GM13976 (cell line): ENCODE measurements around the gene PARP16.

Experiments used
- DNase-seq: peaks from one replicate; pipeline ENCODE4 v3.0.0; 2012; ENCODE audit warnings: low spot score
- CTCF ChIP-seq: IDR thresholded peaks from 2 replicates; pipeline ENCODE4 v1.5.1; 2012; ENCODE audit warnings: borderline replicate concordance, mild to moderate bottlenecking; ENCODE audit not compliant: insufficient read depth; ENCODE audit errors: extremely low read depth, missing control alignments, control extremely low read depth
- in situ Hi-C: fragments of 300-500 bp; cut with MboI; formaldehyde crosslinking; loops from one replicate; pipeline ENCODE4 v1.12.0; 2022; ENCODE audit warnings: low sequenced_read_pairs, mixed read lengths, inconsistent platforms; ENCODE audit not compliant: unreplicated experiment

The PARP16 gene

GRCh38 chr15:65328506-65329287, 42.0 kb upstream of the PARP16 start:
- in situ Hi-C loops, result no loop called here
- DNase-seq, result peak; percentile 33
- TF ChIP-seq CTCF, result no peak

- TF ChIP-seq CTCF, result no peak
Observed at GRCh38 chr15:65327651-65328393, 41.1 kb upstream of the PARP16 start.

GRCh38 chr15:65326818-65327217, 40.1 kb upstream of the PARP16 start:
- in situ Hi-C loops, result no loop called here
- peak; percentile 19 for DNase-seq
- no peak for TF ChIP-seq CTCF

More at GRCh38 chr15:65327651-65328393, 41.1 kb upstream of the PARP16 start:
- in situ Hi-C loops, result no loop called here
- DNase-seq, result peak; percentile 37

- TF ChIP-seq CTCF, result no peak
- peak; percentile 20 for DNase-seq
- in situ Hi-C loops, result no loop called here
Observed at GRCh38 chr15:65326117-65326526, 39.4 kb upstream of the PARP16 start.

GRCh38 chr15:65323071-65323511, 36.4 kb upstream of the PARP16 start:
- in situ Hi-C loops, result loop anchor here (5.0 kb wide), 1 partner anchor 69 kb away; no protein-coding TSS in a partner anchor
- no peak for TF ChIP-seq CTCF
- peak; percentile 23 for DNase-seq

- DNase-seq, result peak; percentile 90
- peak; percentile 95 for TF ChIP-seq CTCF
- in situ Hi-C loops, result no loop called here
Observed at GRCh38 chr15:65318870-65319356, 32.2 kb upstream of the PARP16 start.
